HS-5 (cell line): ENCODE data around the gene ARPC2.

Experiments
- DNase-seq: peaks from one replicate; pipeline ENCODE4 v3.0.0-alpha.2; 2012; ENCODE audit warnings: low read depth

ARPC2 gene

DNA sequence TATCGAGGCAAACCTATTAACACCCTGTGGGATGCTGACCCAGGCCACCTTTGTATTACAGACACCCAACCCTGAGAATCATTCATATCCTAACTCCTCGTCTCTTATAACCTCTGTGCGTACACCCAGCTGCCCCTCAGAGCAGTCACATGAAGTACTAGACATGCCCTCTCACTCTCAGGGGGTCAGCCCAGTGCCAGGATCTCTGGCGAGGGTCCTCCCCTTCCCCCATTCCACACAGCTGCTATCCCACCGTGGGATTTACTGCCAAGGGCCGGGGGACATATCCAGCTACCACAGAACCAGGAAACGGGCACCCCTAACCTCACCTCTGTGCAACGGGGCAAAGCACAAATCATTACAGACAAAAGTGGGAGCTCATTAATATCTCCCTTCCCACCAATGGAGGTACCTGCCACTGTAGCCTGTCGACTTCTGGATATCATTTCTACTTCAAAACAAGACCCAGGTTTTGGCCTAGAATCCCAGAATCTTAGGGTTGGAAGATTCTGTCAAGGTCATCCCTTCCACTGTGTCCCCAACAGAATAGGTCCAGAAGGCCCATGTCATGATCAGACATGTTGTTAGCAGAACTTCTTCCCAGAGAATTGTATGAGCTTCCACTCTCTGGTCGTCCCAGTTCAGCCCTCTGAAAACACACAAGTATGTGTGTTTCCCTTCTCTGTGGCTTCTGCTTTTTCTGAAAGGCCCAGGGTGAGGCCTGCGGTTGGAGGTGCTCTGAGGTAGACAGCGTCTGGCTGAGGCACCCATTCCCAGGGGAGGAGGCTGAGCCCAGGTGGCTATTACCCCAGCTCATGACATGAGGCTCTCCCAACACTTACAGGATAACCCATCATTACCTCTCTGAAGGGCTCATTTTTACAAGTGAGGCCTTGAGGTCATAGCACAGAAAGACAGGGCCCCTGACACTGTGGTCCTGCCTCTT is 73.6 kb downstream of the ARPC2 start:
- no peak for DNase-seq

DNA sequence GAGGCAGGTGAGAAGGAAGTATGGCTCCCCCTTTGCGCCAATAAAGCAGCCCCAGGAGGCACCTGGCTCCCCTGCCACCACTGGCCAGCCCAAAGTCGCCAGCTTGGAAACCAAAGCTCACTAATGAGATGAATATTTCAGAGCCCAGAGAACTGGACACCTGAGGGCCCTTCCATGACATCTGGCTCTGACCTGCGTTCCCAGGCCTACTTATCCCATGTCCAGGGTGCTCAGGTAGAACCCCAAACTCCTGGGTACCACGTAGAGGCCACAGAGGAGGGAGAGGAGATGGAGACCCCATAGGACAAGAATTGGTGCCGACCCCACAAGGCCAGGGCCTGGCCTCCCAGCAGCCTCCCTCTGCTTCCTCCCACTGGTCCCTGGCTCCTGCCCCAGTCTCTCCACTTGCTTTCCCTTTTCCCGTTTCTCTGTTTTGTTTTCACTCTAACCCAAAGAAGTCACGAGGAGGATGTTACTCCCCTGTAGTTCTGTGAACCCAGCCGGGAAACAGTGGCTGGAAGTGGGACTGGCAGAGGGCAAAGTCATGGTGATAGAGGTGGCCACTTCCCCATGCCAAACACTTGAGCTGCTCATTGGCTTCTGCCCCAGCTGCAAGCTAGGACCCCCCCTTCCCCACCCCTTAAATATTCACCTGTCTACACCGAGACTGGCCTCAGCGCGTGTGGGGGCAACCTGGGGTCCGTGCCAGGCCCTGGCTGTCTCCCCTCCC is 74.5 kb downstream of the ARPC2 start:
- DNase-seq: no peak

DNA sequence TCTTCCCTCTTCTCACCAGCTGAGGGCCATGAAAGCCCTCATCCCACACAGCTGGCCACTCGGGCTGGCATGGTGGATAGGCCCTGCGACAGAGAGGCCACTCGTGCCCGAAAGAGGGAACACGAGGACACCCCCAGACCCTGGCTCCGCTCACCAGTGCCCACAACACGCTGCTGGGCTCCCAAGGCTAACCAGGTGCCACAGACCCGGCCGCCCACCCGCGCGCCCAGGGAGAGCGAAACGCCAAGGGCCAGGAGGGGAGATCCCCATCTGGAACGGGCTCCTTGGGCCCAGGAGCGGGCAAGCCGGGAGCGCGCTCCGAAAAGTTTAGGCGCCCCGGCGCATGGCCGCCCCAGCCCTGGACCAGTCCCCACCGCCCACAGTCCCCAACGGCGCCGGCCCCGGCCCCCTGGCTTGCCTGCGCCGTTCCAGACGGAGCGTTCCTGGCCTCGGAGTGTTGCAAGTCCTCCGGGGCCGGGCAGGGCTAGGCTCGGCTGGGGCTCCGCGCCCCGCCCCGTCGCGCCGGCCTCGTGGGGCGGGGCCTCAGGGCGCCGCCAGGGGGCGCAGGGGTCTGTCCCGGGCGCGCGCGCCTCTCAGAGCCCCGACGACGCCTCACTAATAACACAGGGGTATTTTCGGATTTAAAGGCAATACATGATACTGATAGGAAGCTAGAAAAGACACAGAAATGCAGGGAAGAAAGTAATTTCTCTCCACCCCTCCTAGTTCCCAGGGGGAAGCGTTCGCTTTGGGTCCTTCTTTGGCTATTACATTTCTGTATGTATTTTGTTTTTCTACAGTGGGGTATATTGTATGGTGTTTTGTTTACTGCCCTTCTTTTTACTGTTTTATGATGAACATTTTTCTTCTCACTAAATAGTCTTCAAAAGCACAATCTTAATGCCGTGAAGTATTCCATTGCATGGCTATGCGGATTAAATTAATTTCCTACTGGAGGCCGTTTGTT is 75.3 kb downstream of the ARPC2 start, which contains the start of gene TMBIM1:
Gene TMBIM1 (minus strand): TSS at position 456 of the 967 bp plus-strand sequence. CDS start 10,362 bp downstream, outside the sequence.
- no peak for DNase-seq

DNA sequence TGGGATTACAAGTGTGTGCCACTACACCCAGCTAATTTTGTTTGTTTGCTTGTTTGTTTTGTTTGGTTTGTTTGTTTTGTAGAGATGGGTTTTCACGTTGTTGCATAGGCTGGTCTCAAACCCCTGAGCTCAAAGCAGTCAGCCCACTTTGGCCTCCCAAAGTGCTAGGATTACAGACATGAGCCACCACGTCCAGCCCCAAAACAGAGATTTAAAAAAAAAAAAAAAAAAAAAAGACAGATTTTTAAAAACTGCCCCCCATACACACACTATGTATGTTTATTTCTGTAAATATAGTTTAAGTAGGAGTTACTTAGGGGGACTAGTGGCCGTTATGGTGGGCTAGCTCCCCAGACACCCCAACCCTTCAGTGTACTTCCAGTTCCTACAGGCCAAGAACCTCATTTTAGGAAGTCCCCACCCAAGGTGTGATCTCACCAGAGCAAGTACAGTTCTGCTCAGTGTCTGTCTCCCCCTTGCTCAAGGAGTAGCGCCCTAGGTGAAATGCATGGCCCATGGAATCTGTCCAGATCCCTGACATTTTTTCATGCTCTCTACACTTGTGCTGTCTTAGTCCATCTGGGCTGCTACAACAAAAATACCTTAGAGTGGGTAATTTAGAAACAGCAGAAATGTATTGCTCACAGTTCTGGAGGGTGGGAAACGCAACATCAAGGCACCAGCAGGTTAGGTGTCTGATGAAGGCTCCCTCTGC is 76.9 kb downstream of the ARPC2 start:
- DNase-seq: no peak

DNA sequence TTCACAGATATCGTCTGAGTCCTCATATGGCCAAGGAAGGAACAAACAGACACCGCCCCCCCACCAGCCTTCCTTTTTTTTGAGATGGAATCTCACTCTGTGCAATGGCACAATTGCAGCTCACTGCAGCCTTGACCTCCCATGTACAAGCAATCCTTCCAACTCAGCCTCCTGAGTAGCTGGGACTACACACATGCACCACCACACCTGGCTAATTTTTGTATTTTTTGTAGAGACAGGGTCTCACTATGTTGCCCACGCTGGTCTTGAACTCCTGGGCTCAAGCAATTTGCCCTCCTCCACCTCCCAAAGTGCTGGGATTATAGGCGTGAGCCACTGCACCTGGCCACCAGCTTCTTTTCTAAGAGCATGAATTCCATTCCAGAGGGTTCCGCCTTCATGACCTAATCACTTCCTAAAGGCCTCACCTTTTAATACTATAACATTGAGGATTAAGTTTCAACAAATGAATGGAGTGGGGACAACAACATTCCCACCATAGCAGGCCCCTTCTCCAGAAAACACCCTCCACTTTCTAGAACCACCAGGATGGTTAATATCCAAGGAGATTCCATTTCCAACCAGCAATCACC is 77.5 kb downstream of the ARPC2 start:
- DNase-seq: no peak

DNA sequence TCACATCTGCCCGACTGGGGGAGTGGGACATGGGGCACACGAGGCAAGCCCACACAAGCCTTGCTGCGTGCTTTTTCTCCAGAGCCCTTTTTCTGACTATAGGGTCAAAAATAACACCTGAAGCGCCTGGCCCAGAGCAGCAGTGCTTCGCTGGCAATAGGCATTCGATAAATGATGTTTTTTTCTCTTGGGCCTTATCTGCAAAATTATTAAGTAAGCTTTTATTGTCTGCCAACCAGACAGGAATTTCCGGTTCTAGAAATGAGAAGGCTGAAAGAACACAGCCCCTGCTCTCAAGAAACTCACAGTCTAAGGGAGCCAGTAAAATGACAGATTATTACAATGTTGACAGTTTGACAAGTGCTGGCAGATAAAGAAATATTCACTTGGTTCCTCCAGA is 78.0 kb downstream of the ARPC2 start:
- no peak for DNase-seq

DNA sequence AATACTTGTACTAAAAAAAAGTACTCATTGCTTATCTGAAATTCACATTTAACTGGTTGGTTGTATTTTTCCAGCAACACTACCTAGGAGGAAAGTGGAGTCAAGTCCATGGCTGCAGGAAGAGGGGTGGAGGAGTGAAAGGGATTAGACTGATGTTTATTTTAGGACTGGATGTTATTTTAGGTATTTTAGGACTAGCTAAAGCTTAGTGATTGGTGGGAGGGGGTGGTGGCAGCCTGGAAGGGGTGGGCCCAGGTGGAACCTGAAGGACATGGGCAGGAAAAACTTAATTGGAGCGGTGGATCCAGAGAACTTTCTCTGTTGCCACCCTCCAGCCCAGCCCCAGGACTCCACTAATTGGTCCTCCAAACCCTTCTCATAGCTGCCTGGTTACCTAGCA is 79.2 kb downstream of the ARPC2 start:
- no peak for DNase-seq

DNA sequence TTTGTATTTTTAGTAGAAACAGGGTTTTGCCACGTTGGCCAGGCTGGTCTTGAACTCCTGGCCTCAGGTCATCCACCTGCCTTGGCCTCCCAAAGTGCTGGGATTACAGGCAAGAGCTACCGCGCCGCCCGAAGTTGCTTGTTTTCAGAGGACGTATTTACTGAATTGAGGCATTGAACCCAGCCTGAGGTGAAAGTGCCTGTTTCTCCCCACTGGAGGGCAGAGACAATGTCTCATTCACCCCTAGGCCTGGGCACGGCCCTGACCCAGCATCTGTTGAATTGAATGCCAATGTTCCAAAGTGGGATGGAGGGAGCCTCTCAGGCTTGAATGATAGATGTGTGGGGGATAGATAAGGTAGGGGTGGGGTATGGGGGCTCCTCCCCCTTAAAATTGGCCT is 79.9 kb downstream of the ARPC2 start:
- no peak for DNase-seq

DNA sequence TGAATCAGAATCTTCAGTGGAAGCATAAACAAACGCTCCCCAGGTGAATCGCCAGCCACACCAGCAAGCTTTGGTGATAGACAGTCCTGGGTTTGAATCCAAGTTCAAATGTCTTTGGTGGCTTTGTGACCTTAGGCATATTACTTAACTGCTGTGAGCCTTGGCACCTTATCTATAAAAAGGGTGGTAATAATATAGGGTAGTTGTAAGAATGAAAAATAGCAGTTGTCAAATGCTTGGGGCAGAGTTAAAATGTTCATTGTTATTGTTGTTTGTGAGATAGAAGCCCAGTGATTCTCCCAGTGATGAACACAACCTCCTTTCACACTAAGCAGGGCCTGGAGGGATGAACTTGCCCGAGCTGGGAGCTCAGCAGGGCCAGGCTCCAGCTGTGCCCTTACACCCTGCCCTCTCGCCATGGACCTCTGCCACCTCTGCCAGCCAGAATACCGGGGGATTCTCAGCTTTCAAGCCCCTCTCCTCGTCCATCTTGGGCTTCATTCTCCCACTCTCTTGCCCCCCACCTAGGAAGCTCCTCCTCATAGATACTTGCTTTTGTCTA is 81.4 kb downstream of the ARPC2 start:
- no peak for DNase-seq

DNA sequence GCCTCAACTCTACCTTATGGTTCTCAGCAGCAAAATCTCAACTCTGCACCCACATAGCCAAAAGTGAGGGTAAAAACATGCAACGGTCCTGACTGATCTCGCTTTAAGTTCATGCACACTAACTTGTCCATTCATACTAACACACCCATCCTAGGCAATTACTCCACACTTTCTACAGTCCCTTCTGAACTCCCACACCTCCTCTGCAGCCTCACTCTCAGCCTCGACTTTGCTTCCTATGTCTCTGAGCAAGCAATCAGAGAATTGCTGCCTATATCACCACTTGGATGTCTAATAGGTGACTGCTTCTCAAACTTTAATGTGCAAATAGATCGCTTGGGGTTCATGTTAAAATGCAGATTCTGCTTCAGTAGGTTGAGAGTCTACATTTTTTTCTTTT is 83.2 kb downstream of the ARPC2 start:
- no peak for DNase-seq

DNA sequence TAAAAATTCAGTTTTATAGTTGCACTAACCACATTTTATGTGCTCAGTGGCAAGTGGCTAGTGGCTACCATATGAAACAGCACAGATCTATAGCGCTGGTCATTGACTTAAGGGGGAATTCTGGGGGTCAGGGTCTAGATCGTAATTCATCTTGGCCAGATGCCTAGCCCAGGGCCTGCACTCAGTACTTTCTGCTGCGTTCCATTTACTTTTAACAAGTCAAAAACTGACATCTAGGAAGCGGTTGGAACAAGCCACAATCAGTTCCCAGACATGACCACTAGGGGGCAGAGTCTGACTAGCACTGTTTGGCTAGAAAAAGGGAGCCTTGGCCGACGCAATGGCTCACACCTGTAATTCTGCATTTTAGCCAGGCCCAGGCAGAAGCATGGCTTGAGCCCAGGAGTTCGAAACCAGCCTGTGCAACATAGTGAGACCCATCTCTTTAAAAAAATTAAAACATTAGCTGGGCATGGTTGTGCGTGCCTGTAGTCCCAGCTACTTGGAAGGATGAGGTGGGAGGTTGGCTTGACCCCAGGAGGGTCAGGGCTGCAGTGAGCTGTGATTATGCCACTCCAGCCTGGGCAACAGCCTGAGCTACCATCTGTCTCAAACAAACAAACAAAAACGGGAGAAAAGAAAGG is 84.3 kb downstream of the ARPC2 start:
- peak; percentile 58 for DNase-seq
